Measurements from ENCODE around the gene POLDIP2.
A peak's percentile ranks its signal among the peaks of the same experiment; 100 is the strongest.

POLDIP2 gene

GRCh38 chr17:28335201-28335958, 21.9 kb downstream of the POLDIP2 start, which contains the start of the genes IFT20 and TNFAIP1:
TSS of gene IFT20 (minus strand) at chr17:28335472. CDS start at chr17:28331985, 3,487 bp downstream.
TSS of gene TNFAIP1 (plus strand) at chr17:28335761. CDS start at chr17:28339522, 3,761 bp downstream.
- peak; percentile 100 for DNase-seq (ENCODE audit: low spot score)

GRCh38 chr17:28334666-28335200, 22.6 kb downstream of the POLDIP2 start:
- DNase-seq (ENCODE audit: low spot score) = no peak

- no peak for DNase-seq (ENCODE audit: low spot score)
Measured at GRCh38 chr17:28334171-28334570, 23.2 kb downstream of the POLDIP2 start.

GRCh38 chr17:28333083-28333746, 24.1 kb downstream of the POLDIP2 start:
- DNase-seq (ENCODE audit: low spot score) = no peak

GRCh38 chr17:28331891-28332420, 25.4 kb downstream of the POLDIP2 start:
- DNase-seq (ENCODE audit: low spot score) = no peak

- no peak for DNase-seq (ENCODE audit: low spot score)
Measured at GRCh38 chr17:28330671-28331070, 26.7 kb downstream of the POLDIP2 start.

- no peak for DNase-seq (ENCODE audit: low spot score)
Measured at GRCh38 chr17:28328325-28328724, 29.0 kb downstream of the POLDIP2 start.

- no peak for DNase-seq (ENCODE audit: low spot score)
Measured at GRCh38 chr17:28327709-28328108, 29.6 kb downstream of the POLDIP2 start.

- DNase-seq (ENCODE audit: low spot score) = peak; percentile 86
Measured at GRCh38 chr17:28327031-28327607, 30.2 kb downstream of the POLDIP2 start.

GRCh38 chr17:28326114-28326513, 31.2 kb downstream of the POLDIP2 start:
- DNase-seq (ENCODE audit: low spot score) = no peak

GRCh38 chr17:28325211-28325610, 32.1 kb downstream of the POLDIP2 start:
- DNase-seq (ENCODE audit: low spot score) = no peak

GRCh38 chr17:28324781-28325180, 32.5 kb downstream of the POLDIP2 start:
- DNase-seq (ENCODE audit: low spot score) = no peak

- DNase-seq (ENCODE audit: low spot score) = no peak
Measured at GRCh38 chr17:28324267-28324745, 33.0 kb downstream of the POLDIP2 start.

GRCh38 chr17:28320215-28321061, 36.9 kb downstream of the POLDIP2 start:
- DNase-seq (ENCODE audit: low spot score) = no peak

- no peak for DNase-seq (ENCODE audit: low spot score)
Measured at GRCh38 chr17:28319598-28319935, 37.8 kb downstream of the POLDIP2 start.

- peak; percentile 97 for DNase-seq (ENCODE audit: low spot score)
Measured at GRCh38 chr17:28318759-28319597, 38.3 kb downstream of the POLDIP2 start, which contains the start of gene TMEM97. TSS of gene TMEM97 (plus strand) at chr17:28319200. CDS start at chr17:28319240, 40 bp downstream.

GRCh38 chr17:28317966-28318758, 39.2 kb downstream of the POLDIP2 start:
- DNase-seq (ENCODE audit: low spot score) = no peak

- no peak for DNase-seq (ENCODE audit: low spot score)
Measured at GRCh38 chr17:28317099-28317965, 40.0 kb downstream of the POLDIP2 start.

Measured in activated CD4-positive, alpha-beta T cell treated with anti-CD3 and anti-CD28 coated beads, Interleukin-2, Interleukin-4, amounts not matched to agents 100 ng/mL and 50 ng/mL, durations not matched to agents 16 hours and 8 hours (primary cell).